Measurements from ENCODE around the gene DGAT2L6. TPM values are rescaled to one million over a fixed set of nuclear protein-coding genes. Genes with fewer than 3 reads are reported as not detected.
A peak's percentile ranks its signal among the peaks of the same experiment; 100 is the strongest.

DGAT2L6 gene
- total RNA-seq, 1 experiment from 2014 or later: not detected

GRCh38 chrX:70172964-70173363, 4.3 kb upstream of the DGAT2L6 start:
- Mint-ChIP-seq H3K4me3 (no peak overlapping the region; a peak in 1 of 5 replicates), H3K9me3 (peaks cover 71 to 88% of the 10 kb centered on the region in 2 experiments), H3K36me3 (ENCODE audit: insufficient read depth in 1 of 3, low read depth in 3 of 3) (peaks cover 0 to 3% (median 0%) of the 10 kb centered on the region in 3 experiments; a peak in 4 of 7 replicates), H3K27me3 (ENCODE audit: low read depth) (peaks cover 2% of the 10 kb centered on the region), H3K27ac (peak overlapping the region in 2 of 3 experiments; percentile 46 to 56; a peak in 3 of 7 replicates), H3K4me1 (peaks cover 54 to 58% of the 10 kb centered on the region in 2 experiments)
- Histone ChIP-seq H3K18ac (ENCODE audit: insufficient read length, low read depth, low read length) (no peak overlapping the region), H2BK20ac (ENCODE audit: low read depth, low read length, poor library complexity, severe bottlenecking) (no peak overlapping the region), H2BK120ac (ENCODE audit: low read depth, low read length, poor library complexity, severe bottlenecking) (no peak overlapping the region), H3K4ac (ENCODE audit: low read depth, low read length) (no peak overlapping the region), H3T11ph (ENCODE audit: low read length) (no peak overlapping the region), H3K23ac (ENCODE audit: insufficient read length, low read depth, low read length) (no peak overlapping the region), H3K23me2 (ENCODE audit: insufficient read length, low read depth, low read length, poor library complexity, severe bottlenecking) (no peaks in the 10 kb centered on the region), H2BK5ac (ENCODE audit: insufficient read length, low read length) (no peak overlapping the region), H3K9ac (ENCODE audit: extremely low read depth, insufficient read length, low read length) (no peak overlapping the region), H3K4me1 (ENCODE audit: insufficient read depth, low read length) (no peaks in the 10 kb centered on the region; the same call in 1 of the 2 replicates), H4K20me1 (ENCODE audit: control insufficient read depth, insufficient read depth, insufficient read length) (no peaks in the 10 kb centered on the region), H3K79me2 (ENCODE audit: insufficient read depth, low read length) (no peaks in the 10 kb centered on the region; the same call in 1 of the 2 replicates), H4K5ac (ENCODE audit: insufficient read length, low read depth, low read length) (no peak overlapping the region), H3K27me3 (ENCODE audit: insufficient read depth, low read length) (no peaks in the 10 kb centered on the region), H3K56ac (ENCODE audit: insufficient read length, low read depth, low read length) (no peak overlapping the region), H3K79me1 (ENCODE audit: insufficient read depth, low read depth, low read length, poor library complexity, severe bottlenecking) (no peaks in the 10 kb centered on the region), H2BK15ac (ENCODE audit: low read depth, low read length) (no peak overlapping the region), H2AFZ (ENCODE audit: low read length) (no peak overlapping the region), H4K91ac (ENCODE audit: insufficient read length, low read depth, low read length) (no peak overlapping the region), H2BK12ac (ENCODE audit: insufficient read length, low read depth, low read length) (no peak overlapping the region), H3K9me3 (ENCODE audit: control insufficient read depth, low read depth, low read length) (peaks cover 51% of the 10 kb centered on the region), H3K14ac (ENCODE audit: insufficient read depth, low read length) (no peak overlapping the region), H3K27ac (ENCODE audit: insufficient read length, low read depth, low read length) (no peak overlapping the region), H3K4me2 (ENCODE audit: insufficient read depth, insufficient read length, low read length) (no peak overlapping the region), H2AK5ac (ENCODE audit: insufficient read length, low read length) (no peak overlapping the region), H4K8ac (replicated peaks; ENCODE audit: insufficient read length, low read depth, low read length) (no peak overlapping the region)
- WGBS (ENCODE audit: extremely low coverage, insufficient read length, low lambda C conversion rate): no CpG with 5 or more reads among the region's 4 CpGs
- DNase-seq: no peak
- no peak for TF ChIP-seq CTCF (conservative IDR thresholded peaks at IDR 0.05)
